ENCODE measurements around the gene IL12RB1.
"Not testable (repeated sequence)": the region's sequence is repeated elsewhere in the genome, so short reads cannot be mapped to it uniquely, and the experiment has no call there.

The IL12RB1 gene

GRCh38 chr19:18097993-18098890, 11.5 kb upstream of the IL12RB1 start:
- H3K27me3 ChIP-seq (ENCODE audit: control insufficient read depth in 1 of 2, insufficient read depth in 2 of 2, low read length in 2 of 2), result peaks cover 16 to 37% of the 10 kb centered on the region in 2 donors
- H3K4me1 ChIP-seq (ENCODE audit: insufficient read depth, low read length), result peaks cover 7% of the 10 kb centered on the region
- H3K4me3 ChIP-seq (ENCODE audit: low read depth in 1 of 2, low read length in 2 of 2), result peak overlapping the region; percentile 7 to 24
- H3K9me3 ChIP-seq (ENCODE audit: low read length), result no peaks in the 10 kb centered on the region
- H3K36me3 ChIP-seq (ENCODE audit: insufficient read depth, low read length), result no peaks in the 10 kb centered on the region
- no peak overlapping the region for H3K27ac ChIP-seq (ENCODE audit: low read depth, low read length)
- no peak overlapping the region for H3K9ac ChIP-seq (ENCODE audit: low read length)

- H3K27ac ChIP-seq (ENCODE audit: low read depth, low read length), result no peak within 1 kb of the TSS
- H3K4me1 ChIP-seq (ENCODE audit: insufficient read depth, low read length), result peaks cover 7% of the 10 kb centered on the region
- H3K9ac ChIP-seq (ENCODE audit: low read length), result no peak within 1 kb of the TSS
- peaks cover 16 to 37% of the 10 kb centered on the region in 2 donors for H3K27me3 ChIP-seq (ENCODE audit: control insufficient read depth in 1 of 2, insufficient read depth in 2 of 2, low read length in 2 of 2)
- H3K4me3 ChIP-seq (ENCODE audit: low read depth in 1 of 2, low read length in 2 of 2), result peak within 1 kb of the TSS; percentile 7 to 24
- H3K36me3 ChIP-seq (ENCODE audit: insufficient read depth, low read length), result no peaks in the 10 kb centered on the region
- no peaks in the 10 kb centered on the region for H3K9me3 ChIP-seq (ENCODE audit: low read length)
Observed at GRCh38 chr19:18097217-18097992, 10.7 kb upstream of the IL12RB1 start, which contains the start of gene MAST3. Gene MAST3 (plus strand): TSS chr19:18097778. CDS start chr19:18097793, 15 bp downstream.

- Histone ChIP-seq H3K36me3 (ENCODE audit: insufficient read depth, low read length) (no peaks in the 10 kb centered on the region), H3K9ac (ENCODE audit: low read length) (no peak overlapping the region), H3K27ac (ENCODE audit: low read depth, low read length) (no peak overlapping the region), H3K27me3 (ENCODE audit: control insufficient read depth in 1 of 2, insufficient read depth in 2 of 2, low read length in 2 of 2) (peaks cover 16 to 32% of the 10 kb centered on the region in 2 donors), H3K9me3 (ENCODE audit: low read length) (no peaks in the 10 kb centered on the region), H3K4me3 (ENCODE audit: low read depth in 1 of 2, low read length in 2 of 2) (no peak overlapping the region), H3K4me1 (ENCODE audit: insufficient read depth, low read length) (peaks cover 7% of the 10 kb centered on the region)
Observed at GRCh38 chr19:18096258-18096657, 9.5 kb upstream of the IL12RB1 start.

GRCh38 chr19:18093439-18094161, 6.9 kb upstream of the IL12RB1 start:
- Histone ChIP-seq H3K4me3 (ENCODE audit: low read depth in 1 of 2, low read length in 2 of 2) (no peak overlapping the region), H3K27me3 (ENCODE audit: control insufficient read depth in 1 of 2, insufficient read depth in 2 of 2, low read length in 2 of 2) (peaks cover 8 to 9% of the 10 kb centered on the region in 2 donors), H3K36me3 (ENCODE audit: insufficient read depth, low read length) (no peaks in the 10 kb centered on the region), H3K4me1 (ENCODE audit: insufficient read depth, low read length) (peaks cover 7% of the 10 kb centered on the region), H3K9me3 (ENCODE audit: low read length) (no peaks in the 10 kb centered on the region), H3K9ac (ENCODE audit: low read length) (no peak overlapping the region), H3K27ac (ENCODE audit: low read depth, low read length) (no peak overlapping the region)

GRCh38 chr19:18091217-18091608, 4.5 kb upstream of the IL12RB1 start:
- no peak overlapping the region for H3K27ac ChIP-seq (ENCODE audit: low read depth, low read length)
- no peak overlapping the region for H3K4me3 ChIP-seq (ENCODE audit: low read depth in 1 of 2, low read length in 2 of 2)
- no peaks in the 10 kb centered on the region for H3K4me1 ChIP-seq (ENCODE audit: insufficient read depth, low read length)
- H3K27me3 ChIP-seq (ENCODE audit: control insufficient read depth in 1 of 2, insufficient read depth in 2 of 2, low read length in 2 of 2), result no peaks in the 10 kb centered on the region
- H3K36me3 ChIP-seq (ENCODE audit: insufficient read depth, low read length), result no peaks in the 10 kb centered on the region
- H3K9me3 ChIP-seq (ENCODE audit: low read length), result no peaks in the 10 kb centered on the region
- no peak overlapping the region for H3K9ac ChIP-seq (ENCODE audit: low read length)

- Histone ChIP-seq H3K4me1 (ENCODE audit: insufficient read depth, low read length) (no peaks in the 10 kb centered on the region), H3K9ac (ENCODE audit: low read length) (no peak overlapping the region), H3K9me3 (ENCODE audit: low read length) (no peaks in the 10 kb centered on the region), H3K4me3 (ENCODE audit: low read depth in 1 of 2, low read length in 2 of 2) (no peak overlapping the region), H3K27me3 (ENCODE audit: control insufficient read depth in 1 of 2, insufficient read depth in 2 of 2, low read length in 2 of 2) (no peaks in the 10 kb centered on the region), H3K27ac (ENCODE audit: low read depth, low read length) (no peak overlapping the region), H3K36me3 (ENCODE audit: insufficient read depth, low read length) (no peaks in the 10 kb centered on the region)
Observed at GRCh38 chr19:18090545-18091216, 3.9 kb upstream of the IL12RB1 start.

- no peak overlapping the region for H3K4me3 ChIP-seq (ENCODE audit: low read depth in 1 of 2, low read length in 2 of 2)
- no peaks in the 10 kb centered on the region for H3K27me3 ChIP-seq (ENCODE audit: control insufficient read depth in 1 of 2, insufficient read depth in 2 of 2, low read length in 2 of 2)
- no peak overlapping the region for H3K27ac ChIP-seq (ENCODE audit: low read depth, low read length)
- no peak overlapping the region for H3K9ac ChIP-seq (ENCODE audit: low read length)
- no peaks in the 10 kb centered on the region for H3K36me3 ChIP-seq (ENCODE audit: insufficient read depth, low read length)
- no peaks in the 10 kb centered on the region for H3K9me3 ChIP-seq (ENCODE audit: low read length)
- H3K4me1 ChIP-seq (ENCODE audit: insufficient read depth, low read length), result no peaks in the 10 kb centered on the region
Observed at GRCh38 chr19:18089726-18090125, 3.0 kb upstream of the IL12RB1 start.

- H3K9ac ChIP-seq (ENCODE audit: low read length); H3K27ac ChIP-seq (ENCODE audit: low read depth, low read length); H3K4me1 ChIP-seq (ENCODE audit: insufficient read depth, low read length); H3K36me3 ChIP-seq (ENCODE audit: insufficient read depth, low read length); H3K27me3 ChIP-seq (ENCODE audit: control insufficient read depth in 1 of 2, insufficient read depth in 2 of 2, low read length in 2 of 2); H3K9me3 ChIP-seq (ENCODE audit: low read length); H3K4me3 ChIP-seq (ENCODE audit: low read depth in 1 of 2, low read length in 2 of 2): not testable (repeated sequence)
Observed at GRCh38 chr19:18089096-18089541, 2.4 kb upstream of the IL12RB1 start.

- H3K9ac ChIP-seq (ENCODE audit: low read length), result no peak overlapping the region
- no peaks in the 10 kb centered on the region for H3K27me3 ChIP-seq (ENCODE audit: control insufficient read depth in 1 of 2, insufficient read depth in 2 of 2, low read length in 2 of 2)
- no peaks in the 10 kb centered on the region for H3K9me3 ChIP-seq (ENCODE audit: low read length)
- no peak overlapping the region for H3K4me3 ChIP-seq (ENCODE audit: low read depth in 1 of 2, low read length in 2 of 2)
- H3K36me3 ChIP-seq (ENCODE audit: insufficient read depth, low read length), result no peaks in the 10 kb centered on the region
- H3K27ac ChIP-seq (ENCODE audit: low read depth, low read length), result no peak overlapping the region
- H3K4me1 ChIP-seq (ENCODE audit: insufficient read depth, low read length), result no peaks in the 10 kb centered on the region
Observed at GRCh38 chr19:18085702-18086457, 854 bp downstream of the IL12RB1 start.

- Histone ChIP-seq H3K36me3 (ENCODE audit: insufficient read depth, low read length) (no peaks in the 10 kb centered on the region), H3K9ac (ENCODE audit: low read length) (no peak overlapping the region), H3K9me3 (ENCODE audit: low read length) (no peaks in the 10 kb centered on the region), H3K4me1 (ENCODE audit: insufficient read depth, low read length) (no peaks in the 10 kb centered on the region), H3K4me3 (ENCODE audit: low read depth in 1 of 2, low read length in 2 of 2) (no peak overlapping the region), H3K27ac (ENCODE audit: low read depth, low read length) (no peak overlapping the region), H3K27me3 (ENCODE audit: control insufficient read depth in 1 of 2, insufficient read depth in 2 of 2, low read length in 2 of 2) (no peaks in the 10 kb centered on the region)
Observed at GRCh38 chr19:18083929-18084684, 2.6 kb downstream of the IL12RB1 start.
